ENCODE measurements around the gene FREM3.
A peak's percentile ranks its signal among the peaks of the same experiment; 100 is the strongest.
"Not testable (repeated sequence)": the region's sequence is repeated elsewhere in the genome, so short reads cannot be mapped to it uniquely, and the experiment has no call there.

FREM3 gene

DNA sequence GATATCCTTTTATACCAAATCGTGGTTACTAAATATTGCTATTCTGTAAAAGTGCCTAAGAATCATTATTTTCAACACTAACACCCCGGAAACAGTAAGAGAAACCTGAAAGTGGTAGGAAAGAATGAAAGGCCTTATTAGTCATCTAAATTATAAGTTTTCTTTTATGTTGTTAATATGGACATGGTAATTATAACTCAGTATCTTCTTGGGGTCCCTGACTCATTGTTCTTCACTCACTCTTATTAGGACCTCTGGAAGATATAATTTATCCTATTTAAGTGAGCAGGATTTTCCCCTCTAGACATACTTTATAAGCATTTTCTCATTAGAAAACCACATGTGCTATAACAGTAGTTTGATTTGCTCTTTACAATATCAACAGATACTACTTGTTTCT is 136.0 kb downstream of the FREM3 start:
- no peak for DNase-seq

DNA sequence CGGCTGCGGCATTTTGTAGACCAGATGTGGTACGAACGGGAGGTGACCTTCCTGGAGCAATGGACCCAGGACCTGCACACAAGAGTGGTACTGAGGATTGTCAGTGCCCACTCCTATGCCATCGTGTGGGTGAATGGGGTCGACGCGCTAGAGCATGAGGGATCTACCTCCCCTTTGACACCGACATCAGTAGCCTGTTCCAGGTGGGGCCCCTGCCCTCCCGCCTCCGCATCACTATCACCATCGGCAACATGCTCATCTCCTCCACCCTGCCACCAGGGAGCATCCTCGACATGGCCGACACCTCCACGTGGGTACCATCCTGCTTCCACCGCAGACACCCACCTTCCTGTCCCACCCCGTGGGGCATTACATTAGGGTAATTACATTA is 140.7 kb downstream of the FREM3 start:
- peak; percentile 10 for DNase-seq

DNA sequence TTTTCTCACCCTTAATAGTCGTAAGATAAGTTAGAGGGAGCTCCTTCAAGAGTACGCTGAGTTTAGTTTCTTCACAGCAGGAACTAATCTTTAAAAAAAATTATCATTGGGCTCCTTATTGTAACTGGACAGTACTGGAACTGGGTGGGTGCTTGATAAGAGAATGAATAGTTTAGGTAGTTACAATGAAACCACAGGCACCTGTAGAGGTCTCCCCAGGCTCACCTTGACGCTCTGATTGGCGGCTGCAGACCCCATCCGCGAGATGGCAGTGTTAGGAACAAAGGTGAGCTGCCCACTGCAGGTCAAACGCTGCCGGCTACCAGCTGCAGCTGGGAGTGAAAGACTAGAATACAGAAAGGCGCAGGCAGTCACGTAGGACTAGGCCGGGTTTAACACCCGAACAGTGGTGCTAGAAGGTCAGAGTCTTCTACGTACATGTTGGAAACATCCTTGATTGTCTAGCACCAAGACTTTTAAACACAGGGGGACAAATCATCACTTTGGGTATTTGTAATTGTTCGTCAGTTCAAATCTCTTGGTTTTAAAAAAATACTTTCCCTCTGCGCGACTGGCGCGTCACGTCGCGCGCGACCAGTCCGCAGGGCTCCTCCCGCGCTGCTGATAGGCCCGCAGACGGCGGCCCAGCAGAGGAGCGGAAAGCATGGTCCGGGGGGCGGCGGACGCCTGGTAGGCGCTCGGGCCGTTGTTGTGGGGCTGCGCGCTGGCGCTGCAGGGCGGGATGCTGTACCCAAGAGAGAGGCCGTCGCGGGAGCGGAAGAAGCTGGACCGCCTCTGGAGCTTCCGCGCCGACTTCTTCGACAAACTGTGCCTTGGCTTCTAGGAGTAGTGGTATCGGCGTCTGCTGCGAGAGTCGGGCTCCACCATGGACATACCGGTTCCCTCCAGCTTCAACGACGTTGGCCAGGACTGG is 141.4 kb downstream of the FREM3 start:
- DNase-seq = peak; percentile 88

DNA sequence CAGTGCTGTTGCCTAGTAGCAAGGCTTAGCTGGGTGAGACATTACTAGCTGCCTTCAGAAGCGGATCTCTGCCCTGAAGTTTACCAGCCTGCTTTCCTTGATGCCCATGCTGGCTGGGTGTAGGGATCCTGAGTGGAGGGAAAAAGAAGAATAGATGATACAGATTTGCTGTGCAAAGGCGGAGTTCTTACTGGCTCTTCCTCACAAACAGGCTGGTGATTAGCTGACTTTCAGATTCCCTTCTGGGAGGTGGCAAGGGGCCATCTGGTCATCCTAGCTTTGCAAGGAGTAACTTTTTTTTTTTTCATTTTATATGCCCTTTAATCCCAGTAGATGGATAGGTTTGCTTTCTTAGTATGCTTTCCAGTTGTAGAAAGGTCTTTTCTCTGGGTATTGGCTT is 142.2 kb downstream of the FREM3 start:
- DNase-seq = no peak

DNA sequence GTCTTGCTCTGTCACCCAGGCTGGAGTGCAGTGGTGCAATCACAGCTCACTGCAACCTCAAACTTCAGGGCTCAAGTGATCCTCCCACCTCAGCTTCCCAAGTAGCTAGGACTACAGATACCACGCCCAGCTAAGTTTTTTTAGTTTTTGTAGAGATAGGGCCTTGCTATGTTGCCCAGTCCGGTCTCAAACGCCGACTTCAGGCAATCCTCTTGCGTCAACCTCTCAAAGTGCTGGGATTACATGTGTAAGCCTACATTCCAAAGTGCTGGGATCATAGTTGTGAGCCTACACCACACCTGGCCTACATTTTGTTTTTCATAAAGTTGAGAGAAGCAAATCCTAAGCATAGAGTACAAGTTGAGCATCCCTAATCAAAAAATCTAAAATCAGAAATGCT is 144.8 kb downstream of the FREM3 start:
- DNase-seq = no peak

DNA sequence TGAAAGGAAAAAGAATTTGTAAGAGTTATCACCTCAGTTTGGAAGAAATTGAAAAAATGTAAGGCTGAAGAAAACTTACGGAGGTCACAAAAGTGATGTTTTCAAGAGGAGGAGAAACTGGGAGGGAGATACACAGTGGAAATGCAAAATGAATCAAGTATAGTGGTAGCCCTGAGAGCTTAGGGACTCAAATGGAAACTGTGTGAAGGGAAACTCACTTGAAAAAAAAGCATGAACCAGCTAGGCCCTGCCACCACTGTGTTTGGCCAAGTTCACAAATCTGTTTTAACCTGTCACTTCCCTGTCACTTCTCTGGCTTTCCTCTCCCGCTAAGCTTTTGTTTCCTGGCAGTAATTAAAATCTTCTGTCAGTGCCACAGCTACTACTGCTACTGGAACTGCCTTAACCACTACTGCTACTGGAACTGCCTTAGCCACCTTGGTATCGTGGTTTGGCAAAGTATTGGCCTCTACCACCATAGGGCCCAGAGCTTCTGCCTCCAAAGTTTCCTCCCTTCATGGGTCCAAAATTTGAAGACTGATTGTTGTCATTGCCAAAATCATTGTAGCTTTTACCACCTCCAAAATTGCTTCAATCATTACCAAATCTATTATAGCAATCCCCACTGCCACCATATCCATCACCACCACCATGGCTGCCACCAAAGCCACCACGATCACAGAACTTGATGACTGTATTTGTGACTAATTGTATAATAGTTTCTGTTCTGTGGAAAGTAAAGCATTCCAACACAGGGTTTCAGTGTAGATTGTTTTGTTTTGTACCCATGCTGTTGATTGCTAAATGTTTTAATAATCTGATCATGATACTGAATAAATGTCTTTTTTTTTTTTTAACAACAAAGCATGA is 145.5 kb downstream of the FREM3 start:
- DNase-seq = no peak

DNA sequence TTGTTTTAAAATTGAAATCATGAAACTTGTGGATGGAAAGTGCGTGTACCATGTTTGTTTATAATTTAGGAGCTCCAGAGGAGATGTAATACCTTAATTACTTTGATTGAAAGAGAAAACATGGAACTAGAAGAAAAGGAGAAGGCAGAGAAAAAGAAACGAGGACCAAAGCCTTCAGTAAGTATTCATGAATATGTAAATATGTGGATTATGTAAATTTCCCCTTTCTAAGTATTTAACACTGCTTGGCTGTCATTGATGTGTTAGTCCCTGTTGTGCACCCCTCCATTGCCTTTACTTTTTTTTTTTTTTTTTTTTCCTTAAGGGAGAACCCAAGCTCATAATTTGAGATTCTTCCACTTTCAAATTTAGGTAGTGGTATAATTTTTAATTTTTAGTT is 150.5 kb downstream of the FREM3 start:
- no peak for DNase-seq

DNA sequence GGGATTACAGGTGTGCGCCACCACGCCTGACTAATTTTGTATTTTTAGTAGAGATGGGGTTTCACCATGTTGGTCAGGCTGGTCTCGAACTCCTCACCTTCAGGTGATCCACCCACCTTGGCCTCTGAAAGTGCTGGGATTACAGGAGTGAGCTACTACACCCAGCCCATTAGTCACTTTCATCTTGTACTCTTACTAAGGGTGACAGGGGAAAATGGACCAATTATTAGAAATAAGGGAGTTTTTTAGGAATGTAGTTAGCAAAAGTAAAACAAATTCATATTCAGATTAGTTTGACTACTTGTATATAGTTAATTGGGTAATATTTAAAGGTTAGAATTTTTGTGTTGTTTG is 160.8 kb downstream of the FREM3 start:
- DNase-seq = no peak

DNA sequence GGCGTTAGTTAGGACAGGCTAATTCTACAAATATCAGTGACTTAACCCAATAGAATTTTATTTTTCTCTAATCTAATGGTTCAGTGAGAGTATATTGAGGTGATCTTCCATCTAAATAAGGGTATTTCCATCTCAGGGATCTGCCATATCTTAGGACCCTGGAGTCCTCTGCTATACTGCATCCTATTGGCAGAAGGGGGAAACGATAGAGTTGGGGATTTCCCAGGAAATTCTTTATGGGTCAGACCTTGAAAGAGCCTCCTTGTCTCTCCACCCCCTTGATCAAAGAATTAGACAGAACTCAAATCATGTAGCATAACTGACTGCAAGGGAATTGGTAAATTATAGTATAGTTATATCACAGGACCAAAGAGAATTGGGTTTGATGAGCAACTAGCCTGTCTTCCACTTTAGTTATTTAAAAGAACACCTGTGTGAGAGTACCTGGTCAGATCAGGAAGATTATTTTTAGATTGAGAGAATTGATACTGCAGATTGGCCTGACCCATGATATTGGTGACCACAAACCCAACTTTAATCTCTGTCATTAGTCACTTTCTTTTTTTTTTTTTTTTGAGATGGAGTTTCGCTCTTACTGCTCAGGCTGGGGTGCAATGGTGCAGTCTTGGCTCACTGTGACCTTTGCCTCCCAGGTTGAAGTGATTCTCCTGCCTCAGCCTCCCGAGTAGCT is 161.4 kb downstream of the FREM3 start:
- no peak for DNase-seq

DNA sequence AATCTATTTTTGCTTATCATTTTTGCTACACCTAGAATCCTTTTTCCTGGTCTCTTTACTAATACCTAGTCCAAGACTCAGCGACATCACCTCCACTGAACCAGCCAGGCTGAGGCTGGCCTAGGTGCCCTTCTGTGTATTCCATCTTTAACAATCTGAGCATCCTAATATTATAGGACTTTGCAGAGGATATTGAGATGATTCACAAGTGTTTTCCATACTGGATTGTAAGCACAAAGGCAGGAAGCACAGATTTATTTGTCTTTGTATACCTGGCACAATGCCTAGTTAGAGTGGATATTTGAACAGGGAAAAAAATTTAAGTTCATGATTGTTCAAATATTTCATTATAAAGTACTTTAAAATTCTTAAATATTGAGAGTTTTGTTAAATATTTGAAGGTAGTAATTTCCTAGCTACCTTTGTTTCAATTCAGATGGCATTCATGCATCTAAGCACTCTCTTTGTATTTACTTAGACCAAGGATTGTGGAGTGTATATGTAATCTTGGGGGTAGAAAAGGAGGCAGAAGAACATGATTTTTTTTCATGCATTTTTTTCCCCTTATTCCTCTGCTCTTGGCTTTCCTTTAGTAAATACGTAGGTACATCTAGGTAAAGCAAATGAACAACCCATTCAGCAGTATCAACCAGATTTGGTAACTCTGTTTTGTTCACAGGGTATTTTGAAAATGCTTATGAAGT is 168.5 kb downstream of the FREM3 start:
- DNase-seq = no peak

DNA sequence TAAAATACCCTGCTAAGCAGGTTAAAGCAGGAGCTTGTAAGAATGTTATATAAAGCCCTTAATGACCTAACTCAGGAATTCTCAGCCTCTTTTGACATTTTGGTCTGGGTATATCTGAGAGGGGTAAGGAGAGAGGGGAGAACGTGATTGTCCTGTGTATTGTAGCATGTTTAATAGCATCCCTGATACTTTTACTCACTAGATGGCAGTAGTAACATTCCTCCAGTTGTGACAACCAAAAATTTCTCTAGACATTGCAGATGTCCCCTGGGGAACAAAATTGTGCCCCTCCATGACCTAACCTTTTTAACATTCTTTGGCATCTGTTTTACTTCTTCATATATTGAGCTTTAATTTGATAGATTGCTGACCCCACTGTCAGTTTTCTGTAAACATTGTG is 169.1 kb downstream of the FREM3 start:
- peak; percentile 58 for DNase-seq

DNA sequence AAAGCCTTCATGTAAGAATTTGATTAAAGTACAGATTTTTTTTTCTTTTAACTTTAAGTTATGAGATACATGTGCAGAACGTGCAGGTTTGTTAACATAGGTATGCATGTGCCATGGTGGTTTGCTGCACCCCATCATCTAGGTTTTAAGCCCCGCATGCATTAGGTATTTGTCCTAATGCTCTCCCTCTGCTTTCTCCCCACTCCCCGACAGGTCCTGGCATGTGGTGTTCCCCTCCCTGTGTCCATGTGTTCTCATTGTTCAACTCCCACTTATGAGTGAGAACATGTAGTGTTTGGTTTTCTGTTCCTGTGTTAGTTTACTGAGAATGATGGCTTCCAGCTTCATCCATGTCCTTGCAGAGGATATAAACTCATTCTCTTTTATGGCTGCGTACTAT is 172.4 kb downstream of the FREM3 start:
- DNase-seq = not testable (repeated sequence)

Measured in hematopoietic multipotent progenitor cell treated with erythropoietin and hydrocortisone succinate and interleukin-3 and kit ligand, for 6 days (in vitro differentiated cells).